ENCODE measurements around the gene RENBP. TPM values are rescaled to one million over a fixed set of nuclear protein-coding genes. Genes with fewer than 3 reads are reported as not detected.

The RENBP gene
- total RNA-seq, 2 experiments from 2014 or later, result 2.8 to 6.2 TPM

GRCh38 chrX:153913701-153914100 lies 30.7 kb downstream of the RENBP start:
- TF ChIP-seq CTCF (conservative IDR thresholded peaks at IDR 0.05; ENCODE audit: low read length), result no peak
- no peak for TF ChIP-seq EZH2phosphoT487 (IDR thresholded peaks at IDR 0.05; ENCODE audit: borderline replicate concordance, low read depth, low read length)
- no peak overlapping the region for H3K4me2 ChIP-seq (ENCODE audit: low read length)
- no TSS peak for BruUV-seq (replicated peaks)
- H3K4me3 ChIP-seq (ENCODE audit: low read depth, low read length, poor library complexity, severe bottlenecking), result no peak overlapping the region
- H3K4me1 ChIP-seq (ENCODE audit: insufficient read depth, low read length, poor library complexity, severe bottlenecking), result no peaks in the 10 kb centered on the region
- no peaks in the 10 kb centered on the region for H4K20me1 ChIP-seq (ENCODE audit: insufficient read depth, low read length)
- no peaks in the 10 kb centered on the region for H3K9me3 ChIP-seq (ENCODE audit: low read length)
- H3K27ac ChIP-seq (ENCODE audit: low read depth, low read length, poor library complexity, severe bottlenecking), result no peak overlapping the region
- ChIA-PET CTCF (ENCODE audit: unreplicated experiment) (no interaction called here), POLR2A (no interaction called here)
- intact Hi-C loops (cut with micrococcal nuclease; ENCODE audit: unreplicated experiment), result no loop called here
- no peak for DNase-seq (ENCODE audit: low spot score)
- H3K79me2 ChIP-seq (ENCODE audit: insufficient read depth, low read depth, low read length), result no peaks in the 10 kb centered on the region
- no peak overlapping the region for H2AFZ ChIP-seq (ENCODE audit: low read length)
- peaks cover 26% of the 10 kb centered on the region for H3K36me3 ChIP-seq (ENCODE audit: insufficient read depth, low read length)
- H3K9me2 ChIP-seq (ENCODE audit: insufficient read depth, low read length), result no peaks in the 10 kb centered on the region

GRCh38 chrX:153913211-153913610 lies 31.2 kb downstream of the RENBP start:
- no peak for TF ChIP-seq CTCF (conservative IDR thresholded peaks at IDR 0.05; ENCODE audit: low read length)
- TF ChIP-seq EZH2phosphoT487 (IDR thresholded peaks at IDR 0.05; ENCODE audit: borderline replicate concordance, low read depth, low read length), result no peak
- BruUV-seq (replicated peaks), result no TSS peak
- no peak for DNase-seq (ENCODE audit: low spot score)
- Histone ChIP-seq H3K4me2 (ENCODE audit: low read length) (no peak overlapping the region), H4K20me1 (ENCODE audit: insufficient read depth, low read length) (no peaks in the 10 kb centered on the region), H3K4me1 (ENCODE audit: insufficient read depth, low read length, poor library complexity, severe bottlenecking) (no peaks in the 10 kb centered on the region), H3K27ac (ENCODE audit: low read depth, low read length, poor library complexity, severe bottlenecking) (no peak overlapping the region), H3K9me3 (ENCODE audit: low read length) (no peaks in the 10 kb centered on the region), H3K36me3 (ENCODE audit: insufficient read depth, low read length) (peaks cover 24% of the 10 kb centered on the region), H3K4me3 (ENCODE audit: low read depth, low read length, poor library complexity, severe bottlenecking) (no peak overlapping the region), H2AFZ (ENCODE audit: low read length) (no peak overlapping the region), H3K9me2 (ENCODE audit: insufficient read depth, low read length) (no peaks in the 10 kb centered on the region), H3K79me2 (ENCODE audit: insufficient read depth, low read depth, low read length) (no peaks in the 10 kb centered on the region)
- intact Hi-C loops (cut with micrococcal nuclease; ENCODE audit: unreplicated experiment), result no loop called here
- CTCF ChIA-PET (ENCODE audit: unreplicated experiment), result no interaction called here
- POLR2A ChIA-PET, result no interaction called here

- no peak for TF ChIP-seq EZH2phosphoT487 (IDR thresholded peaks at IDR 0.05; ENCODE audit: borderline replicate concordance, low read depth, low read length)
- no peak for TF ChIP-seq CTCF (conservative IDR thresholded peaks at IDR 0.05; ENCODE audit: low read length)
- no peak overlapping the region for H3K27ac ChIP-seq (ENCODE audit: low read depth, low read length, poor library complexity, severe bottlenecking)
- ChIA-PET POLR2A (interaction anchor here (0.9 kb wide), 1 partner anchor 11 kb away, joined by 3 read pairs; no protein-coding TSS in a partner anchor), CTCF (ENCODE audit: unreplicated experiment) (no interaction called here)
- H3K9me2 ChIP-seq (ENCODE audit: insufficient read depth, low read length), result no peaks in the 10 kb centered on the region
- H3K79me2 ChIP-seq (ENCODE audit: insufficient read depth, low read depth, low read length), result no peaks in the 10 kb centered on the region
- H4K20me1 ChIP-seq (ENCODE audit: insufficient read depth, low read length), result no peaks in the 10 kb centered on the region
- H2AFZ ChIP-seq (ENCODE audit: low read length), result no peak overlapping the region
- DNase-seq (ENCODE audit: low spot score), result no peak
- peaks cover 15% of the 10 kb centered on the region for H3K36me3 ChIP-seq (ENCODE audit: insufficient read depth, low read length)
- H3K4me2 ChIP-seq (ENCODE audit: low read length), result no peak overlapping the region
- BruUV-seq (replicated peaks), result no TSS peak
- no peaks in the 10 kb centered on the region for H3K4me1 ChIP-seq (ENCODE audit: insufficient read depth, low read length, poor library complexity, severe bottlenecking)
- H3K4me3 ChIP-seq (ENCODE audit: low read depth, low read length, poor library complexity, severe bottlenecking), result no peak overlapping the region
- H3K9me3 ChIP-seq (ENCODE audit: low read length), result no peaks in the 10 kb centered on the region
- intact Hi-C loops (cut with micrococcal nuclease; ENCODE audit: unreplicated experiment), result no loop called here
These were observed 32.6 kb downstream of the RENBP start for GRCh38 chrX:153911798-153912197.
